Measurements from ENCODE around the gene MYO3B. TPM values are rescaled to one million over a fixed set of nuclear protein-coding genes. Genes with fewer than 3 reads are reported as not detected.

MYO3B gene
- total RNA-seq, 2 donors from 2014 or later: 0.05 to 0.32 TPM

GRCh38 chr2:170247333-170247732 is 69.4 kb downstream of the MYO3B start:
- Histone ChIP-seq H3K9me3 (no peaks in the 10 kb centered on the region), H3K27me3 (no peaks in the 10 kb centered on the region), H3K27ac (no peak overlapping the region), H3K9ac (ENCODE audit: low read depth in 2 of 2, low read length in 2 of 2) (no peak overlapping the region), H3K36me3 (no peaks in the 10 kb centered on the region), H3K4me3 (no peak overlapping the region), H3K4me1 (no peaks in the 10 kb centered on the region)
- intact Hi-C loops (cut with DNase I): no loop called here
- DNase-seq: no peak
- no peak for TF ChIP-seq CTCF (IDR thresholded peaks at IDR 0.05)

- no peak overlapping the region for H3K27ac ChIP-seq
- no peaks in the 10 kb centered on the region for H3K4me1 ChIP-seq
- TF ChIP-seq CTCF (IDR thresholded peaks at IDR 0.05): no peak
- no peak for DNase-seq
- intact Hi-C loops (cut with DNase I): no loop called here
- no peaks in the 10 kb centered on the region for H3K36me3 ChIP-seq
- no peaks in the 10 kb centered on the region for H3K27me3 ChIP-seq
- no peak overlapping the region for H3K4me3 ChIP-seq
- no peak overlapping the region for H3K9ac ChIP-seq (ENCODE audit: low read depth in 2 of 2, low read length in 2 of 2)
- no peaks in the 10 kb centered on the region for H3K9me3 ChIP-seq
Measured at GRCh38 chr2:170247882-170248393, 70.0 kb downstream of the MYO3B start.

GRCh38 chr2:170248574-170249393 is 70.8 kb downstream of the MYO3B start:
- Histone ChIP-seq H3K9me3 (no peaks in the 10 kb centered on the region), H3K9ac (ENCODE audit: low read depth in 2 of 2, low read length in 2 of 2) (no peak overlapping the region), H3K27ac (no peak overlapping the region), H3K4me3 (no peak overlapping the region), H3K27me3 (no peaks in the 10 kb centered on the region), H3K36me3 (no peaks in the 10 kb centered on the region), H3K4me1 (no peaks in the 10 kb centered on the region)
- no peak for TF ChIP-seq CTCF (IDR thresholded peaks at IDR 0.05)
- intact Hi-C loops (cut with DNase I): no loop called here
- DNase-seq: no peak

GRCh38 chr2:170249761-170250160 is 71.8 kb downstream of the MYO3B start:
- DNase-seq: no peak
- H3K9me3 ChIP-seq: no peaks in the 10 kb centered on the region
- H3K4me1 ChIP-seq: no peaks in the 10 kb centered on the region
- H3K36me3 ChIP-seq: no peaks in the 10 kb centered on the region
- no peaks in the 10 kb centered on the region for H3K27me3 ChIP-seq
- no peak overlapping the region for H3K9ac ChIP-seq (ENCODE audit: low read depth in 2 of 2, low read length in 2 of 2)
- intact Hi-C loops (cut with DNase I): no loop called here
- H3K4me3 ChIP-seq: no peak overlapping the region
- H3K27ac ChIP-seq: no peak overlapping the region
- no peak for TF ChIP-seq CTCF (IDR thresholded peaks at IDR 0.05)

GRCh38 chr2:170250584-170250983 is 72.6 kb downstream of the MYO3B start:
- Histone ChIP-seq H3K27ac (no peak overlapping the region), H3K9me3 (no peaks in the 10 kb centered on the region), H3K27me3 (no peaks in the 10 kb centered on the region), H3K36me3 (no peaks in the 10 kb centered on the region), H3K4me3 (no peak overlapping the region), H3K4me1 (no peaks in the 10 kb centered on the region), H3K9ac (ENCODE audit: low read depth in 2 of 2, low read length in 2 of 2) (no peak overlapping the region)
- TF ChIP-seq CTCF (IDR thresholded peaks at IDR 0.05): no peak
- intact Hi-C loops (cut with DNase I): no loop called here
- DNase-seq: no peak

Measured in colonic mucosa (tissue), 4 donors.